Caco-2 (cell line): ENCODE data around the gene UHRF2. TPM values are rescaled to one million over a fixed set of nuclear protein-coding genes. Genes with fewer than 3 reads are reported as not detected.

Source experiments
- BruUV-seq: library from RNA; stranded (reverse); fragments of 400-500 nt; replicated peaks from 2 replicates; lab custom pipeline; 2021; lab: Mats Ljungman, UMichigan
- CTCF ChIA-PET: fragments of 300-600 bp; sonication (Branson Sonifier 250); formaldehyde crosslinking; loops from one replicate; lab custom pipeline; 2022; ENCODE audit warnings: antibody characterized with exemption; lab: Charles Lee
- POLR2A ChIA-PET: fragments of 300-600 bp; sonication (Branson Sonifier 250); formaldehyde crosslinking; loops from one replicate; lab custom pipeline; 2022; ENCODE audit warnings: antibody characterized with exemption; lab: Charles Lee
- DNase-seq, 2 experiments: peaks; one replicate each; pipeline versions ENCODE4 v3.0.0 to v3.0.0-alpha.2; 2020 to 2022
- H3K27me3 ChIP-seq: replicated peaks from 2 replicates; pipeline ENCODE4 v1.6.0; 2011; ENCODE audit warnings: low read length; ENCODE audit not compliant: control insufficient read depth, insufficient read depth
- H3K36me3 ChIP-seq: 2 replicates; pipeline ENCODE4 v1.5.1; 2011; ENCODE audit warnings: low read length; ENCODE audit not compliant: control insufficient read depth, insufficient read depth
- H3K4me1 ChIP-seq: fragments of 250-450 bp; sonication (Bioruptor Pico); 2 replicates; pipeline ENCODE4 v1.5.1; 2020; ENCODE audit warnings: mild to moderate bottlenecking
- H3K4me3 ChIP-seq: 2 replicates; pipeline ENCODE4 v1.5.1; 2011; ENCODE audit warnings: low read depth, mild to moderate bottlenecking, control low read depth, low read length
- H3K9me3 ChIP-seq: fragments of 250-450 bp; sonication (Bioruptor Pico); 2 replicates; pipeline ENCODE4 v1.5.1; 2020; ENCODE audit warnings: mild to moderate bottlenecking, moderate library complexity
- H3K27ac Mint-ChIP-seq: one replicate; pipeline ENCODE4 v1.8.0; 2022; ENCODE audit warnings: mixed read lengths; ENCODE audit not compliant: unreplicated experiment
- H3K27me3 Mint-ChIP-seq: one replicate; pipeline ENCODE4 v1.8.0; 2022; ENCODE audit warnings: mixed read lengths; ENCODE audit not compliant: insufficient read depth, unreplicated experiment
- H3K36me3 Mint-ChIP-seq: one replicate; pipeline ENCODE4 v1.8.0; 2022; ENCODE audit warnings: mild to moderate bottlenecking, mixed read lengths; ENCODE audit not compliant: insufficient read depth, unreplicated experiment
- H3K4me1 Mint-ChIP-seq: one replicate; pipeline ENCODE4 v1.8.0; 2022; ENCODE audit warnings: low read depth, mixed read lengths; ENCODE audit not compliant: unreplicated experiment
- H3K4me3 Mint-ChIP-seq: one replicate; pipeline ENCODE4 v1.8.0; 2022; ENCODE audit warnings: mild to moderate bottlenecking, moderate library complexity, mixed read lengths; ENCODE audit not compliant: unreplicated experiment
- H3K9me3 Mint-ChIP-seq: one replicate; pipeline ENCODE4 v1.8.0; 2022; ENCODE audit warnings: mixed read lengths; ENCODE audit not compliant: unreplicated experiment
- intact Hi-C: fragments of 100-400 bp; cut with micrococcal nuclease; formaldehyde crosslinking; loops from one replicate; pipeline ENCODE4 v1.10.0; 2022; ENCODE audit not compliant: unreplicated experiment
- total RNA-seq: library from RNA; stranded (reverse); gene quantifications from 2 replicates; pipeline ENCODE4 v1.2.3, GENCODE V29; 2022
- TF ChIP-seq, protein P1 (sequence below), 2 experiments: fragments of 200-600 bp in 1 of 2; IDR thresholded peaks; 1 replicate in 1 of 2; 2 replicates in 1 of 2; pipeline versions ENCODE4 v1.5.1 to v1.8.0; 2011 to 2022; ENCODE audit warnings: antibody characterized with exemption in 1 of 2, control low read depth in 1 of 2, inconsistent platforms in 1 of 2, low read depth in 1 of 2, low read length in 1 of 2, mild to moderate bottlenecking in 1 of 2, moderate library complexity in 1 of 2; ENCODE audit not compliant: insufficient read depth in 1 of 2, severe bottlenecking in 1 of 2, unreplicated experiment in 1 of 2

The UHRF2 gene
- total RNA-seq, 1 experiment from 2014 or later: 38.1 TPM

GRCh38 chr9:6383551-6384225, 29.3 kb upstream of the UHRF2 start:
- Histone ChIP-seq H3K4me1 (no peaks in the 10 kb centered on the region), H3K27me3 (no peaks in the 10 kb centered on the region), H3K4me3 (no peak overlapping the region), H3K9me3 (no peaks in the 10 kb centered on the region), H3K36me3 (no peaks in the 10 kb centered on the region)
- ChIA-PET CTCF (no interaction called here), POLR2A (no interaction called here)
- DNase-seq: no peak
- intact Hi-C loops: no loop called here
- TF ChIP-seq, protein P1, sequence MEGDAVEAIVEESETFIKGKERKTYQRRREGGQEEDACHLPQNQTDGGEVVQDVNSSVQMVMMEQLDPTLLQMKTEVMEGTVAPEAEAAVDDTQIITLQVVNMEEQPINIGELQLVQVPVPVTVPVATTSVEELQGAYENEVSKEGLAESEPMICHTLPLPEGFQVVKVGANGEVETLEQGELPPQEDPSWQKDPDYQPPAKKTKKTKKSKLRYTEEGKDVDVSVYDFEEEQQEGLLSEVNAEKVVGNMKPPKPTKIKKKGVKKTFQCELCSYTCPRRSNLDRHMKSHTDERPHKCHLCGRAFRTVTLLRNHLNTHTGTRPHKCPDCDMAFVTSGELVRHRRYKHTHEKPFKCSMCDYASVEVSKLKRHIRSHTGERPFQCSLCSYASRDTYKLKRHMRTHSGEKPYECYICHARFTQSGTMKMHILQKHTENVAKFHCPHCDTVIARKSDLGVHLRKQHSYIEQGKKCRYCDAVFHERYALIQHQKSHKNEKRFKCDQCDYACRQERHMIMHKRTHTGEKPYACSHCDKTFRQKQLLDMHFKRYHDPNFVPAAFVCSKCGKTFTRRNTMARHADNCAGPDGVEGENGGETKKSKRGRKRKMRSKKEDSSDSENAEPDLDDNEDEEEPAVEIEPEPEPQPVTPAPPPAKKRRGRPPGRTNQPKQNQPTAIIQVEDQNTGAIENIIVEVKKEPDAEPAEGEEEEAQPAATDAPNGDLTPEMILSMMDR (IDR thresholded peaks at IDR 0.05; ENCODE audit: insufficient read depth in 1 of 2, low read depth in 1 of 2, low read length in 1 of 2, severe bottlenecking in 1 of 2, unreplicated experiment in 1 of 2): no peak
- no peak overlapping the region for H3K4me3 Mint-ChIP-seq
- no peaks in the 10 kb centered on the region for H3K36me3 Mint-ChIP-seq
- H3K4me1 Mint-ChIP-seq: no peaks in the 10 kb centered on the region
- no TSS peak for BruUV-seq
- no peak overlapping the region for H3K27ac Mint-ChIP-seq
- no peaks in the 10 kb centered on the region for H3K9me3 Mint-ChIP-seq
- H3K27me3 Mint-ChIP-seq: peaks cover 12% of the 10 kb centered on the region

DNA sequence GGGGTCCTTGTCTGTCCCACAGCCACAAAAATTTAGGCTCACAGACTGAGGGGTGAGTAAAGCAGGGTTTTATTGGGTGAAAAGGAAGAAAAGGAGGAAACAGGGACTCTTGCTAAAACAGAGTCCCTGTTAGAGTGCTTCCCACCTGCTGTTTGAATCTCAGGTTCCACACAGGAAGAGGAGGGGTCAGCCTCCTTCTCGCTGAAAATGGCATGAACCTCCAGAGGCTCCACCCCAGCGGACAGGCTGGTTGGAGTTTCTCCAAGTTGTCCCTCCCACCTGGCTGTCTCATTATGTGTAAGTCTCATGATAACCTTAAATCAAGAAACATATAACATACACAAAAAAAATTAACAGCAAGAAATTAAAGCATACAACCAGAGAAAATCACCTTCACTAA, 28.3 kb upstream of the UHRF2 start:
- POLR2A ChIA-PET: no interaction called here
- no peak overlapping the region for H3K4me3 Mint-ChIP-seq

GRCh38 chr9:6399071-6399470, 13.9 kb upstream of the UHRF2 start:
- H3K36me3 ChIP-seq: no peaks in the 10 kb centered on the region
- no peak overlapping the region for H3K4me3 ChIP-seq
- ChIA-PET CTCF (no interaction called here), POLR2A (no interaction called here)
- Mint-ChIP-seq H3K9me3 (no peaks in the 10 kb centered on the region), H3K4me3 (no peak overlapping the region), H3K27me3 (no peaks in the 10 kb centered on the region), H3K4me1 (no peaks in the 10 kb centered on the region), H3K27ac (no peak overlapping the region), H3K36me3 (no peaks in the 10 kb centered on the region)
- no peaks in the 10 kb centered on the region for H3K27me3 ChIP-seq
- H3K9me3 ChIP-seq: no peaks in the 10 kb centered on the region
- intact Hi-C loops: no loop called here
- H3K4me1 ChIP-seq: no peaks in the 10 kb centered on the region
- no peak for DNase-seq
- TF ChIP-seq, protein P1 (IDR thresholded peaks at IDR 0.05; ENCODE audit: insufficient read depth in 1 of 2, low read depth in 1 of 2, low read length in 1 of 2, severe bottlenecking in 1 of 2, unreplicated experiment in 1 of 2): no peak
- BruUV-seq: no TSS peak

More for the DNA sequence above, 28.3 kb upstream of the UHRF2 start:
- TF ChIP-seq, protein P1 (IDR thresholded peaks at IDR 0.05; ENCODE audit: insufficient read depth in 1 of 2, low read depth in 1 of 2, low read length in 1 of 2, severe bottlenecking in 1 of 2, unreplicated experiment in 1 of 2): no peak
- H3K27me3 Mint-ChIP-seq: peaks cover 3% of the 10 kb centered on the region
- H3K27ac Mint-ChIP-seq: no peak overlapping the region
- BruUV-seq: no TSS peak
- Histone ChIP-seq H3K36me3 (no peaks in the 10 kb centered on the region), H3K4me3 (no peak overlapping the region), H3K4me1 (no peaks in the 10 kb centered on the region), H3K9me3 (no peaks in the 10 kb centered on the region), H3K27me3 (no peaks in the 10 kb centered on the region)
- DNase-seq: no peak
- CTCF ChIA-PET: no interaction called here
- no peaks in the 10 kb centered on the region for H3K9me3 Mint-ChIP-seq
- no peaks in the 10 kb centered on the region for H3K36me3 Mint-ChIP-seq
- intact Hi-C loops: no loop called here
- no peaks in the 10 kb centered on the region for H3K4me1 Mint-ChIP-seq
